PC-3 (cell line): Measurements from ENCODE around the gene RNF8. TPM values are rescaled to one million over a fixed set of nuclear protein-coding genes. Genes with fewer than 3 reads are reported as not detected.
"Not testable (repeated sequence)": the region's sequence is repeated elsewhere in the genome, so short reads cannot be mapped to it uniquely, and the experiment has no call there.

Experiments
- ATAC-seq: fragments of 200-7000 bp; cut with Tn5 transposase; 2 replicates; pipeline ENCODE4 v1.9.1; 2020; ENCODE audit warnings: mild to moderate bottlenecking, moderate library complexity
- BruUV-seq: library from RNA; stranded (reverse); fragments of 400-500 nt; replicated peaks from 2 replicates; lab custom pipeline; 2021; lab: Mats Ljungman, UMichigan
- CTCF ChIA-PET: fragments of 300-600 bp; sonication (Branson Sonifier 250); formaldehyde crosslinking; loops from one replicate; lab custom pipeline; 2022; ENCODE audit warnings: antibody characterized with exemption; lab: Charles Lee
- POLR2A ChIA-PET: fragments of 300-600 bp; sonication (Branson Sonifier 250); formaldehyde crosslinking; loops from one replicate; lab custom pipeline; 2022; ENCODE audit warnings: antibody characterized with exemption; ENCODE audit not compliant: unreplicated experiment; lab: Charles Lee
- DNase-seq: peaks from one replicate; pipeline ENCODE4 v3.0.0-alpha.2; 2015
- H2AFZ ChIP-seq: fragments of 300-600 bp; sonication (generic); 2 replicates; pipeline ENCODE4 v1.6.0; 2016; ENCODE audit warnings: antibody characterized with exemption, low read length
- H3F3A ChIP-seq: fragments of 300-600 bp; sonication (generic); one replicate; pipeline ENCODE4 v1.6.0; 2017; ENCODE audit warnings: antibody characterized with exemption, low read length, control low read depth, mild to moderate bottlenecking; ENCODE audit not compliant: unreplicated experiment
- H3K27ac ChIP-seq: fragments of 300-600 bp; sonication (generic); 2 replicates; pipeline ENCODE4 v1.5.1; 2016; ENCODE audit warnings: mild to moderate bottlenecking, low read length
- H3K27me3 ChIP-seq: fragments of 300-600 bp; sonication (generic); 2 replicates; pipeline ENCODE4 v1.6.1; 2016; ENCODE audit warnings: low read length, mixed read lengths
- H3K36me3 ChIP-seq: fragments of 300-600 bp; sonication (generic); 2 replicates; pipeline ENCODE4 v1.6.1; 2016; ENCODE audit warnings: low read depth, mixed run types, low read length, mixed read lengths
- H3K4me1 ChIP-seq: fragments of 300-600 bp; sonication (generic); 2 replicates; pipeline ENCODE4 v1.5.1; 2016; ENCODE audit warnings: low read length; ENCODE audit not compliant: insufficient read depth
- H3K4me2 ChIP-seq: fragments of 300-600 bp; sonication (generic); 2 replicates; pipeline ENCODE4 v1.6.0; 2016; ENCODE audit warnings: low read length
- H3K4me3 ChIP-seq: fragments of 300-600 bp; sonication (generic); 2 replicates; pipeline ENCODE4 v1.5.1; 2016; ENCODE audit warnings: mild to moderate bottlenecking, low read length, mixed read lengths
- H3K79me2 ChIP-seq: fragments of 300-600 bp; sonication (generic); 2 replicates; pipeline ENCODE4 v1.6.1; 2017; ENCODE audit warnings: low read length, mixed read lengths
- H3K9ac ChIP-seq: fragments of 300-600 bp; sonication (generic); 2 replicates; pipeline ENCODE4 v1.6.0; 2016; ENCODE audit warnings: mild to moderate bottlenecking, low read length
- H3K9me2 ChIP-seq: fragments of 300-600 bp; sonication (generic); replicated peaks from 2 replicates; pipeline ENCODE4 v1.6.1; 2016; ENCODE audit warnings: mixed run types, low read length, mixed read lengths
- H3K9me3 ChIP-seq: fragments of 300-600 bp; sonication (generic); 2 replicates; pipeline ENCODE4 v1.6.1; 2016; ENCODE audit warnings: low read length, mixed read lengths
- H4K20me1 ChIP-seq: fragments of 300-600 bp; sonication (generic); 2 replicates; pipeline ENCODE4 v1.6.1; 2016; ENCODE audit warnings: low read length, mixed read lengths
- CTCF ChIP-seq: fragments of 300-600 bp; sonication (generic); conservative IDR thresholded peaks from 2 replicates; pipeline ENCODE4 v1.5.1; 2017; ENCODE audit warnings: antibody characterized with exemption, low read depth, mild to moderate bottlenecking, low read length
- EZH2 ChIP-seq: fragments of 300-600 bp; sonication (generic); IDR thresholded peaks from one replicate; pipeline ENCODE4 v1.6.1; 2017; ENCODE audit warnings: antibody characterized with exemption, mild to moderate bottlenecking, low read length; ENCODE audit not compliant: unreplicated experiment
- EZH2phosphoT487 ChIP-seq: fragments of 300-600 bp; sonication (generic); IDR thresholded peaks from 2 replicates; pipeline ENCODE4 v1.6.1; 2018; ENCODE audit warnings: mild to moderate bottlenecking, antibody characterized with exemption, low read length, borderline replicate concordance
- intact Hi-C: fragments of 100-400 bp; cut with micrococcal nuclease; formaldehyde crosslinking; loops from 2 replicates; pipeline ENCODE4 v1.9.0; 2023
- total RNA-seq: library from RNA; depleted of rRNA; stranded (reverse); fragments of >200 nt; gene quantifications from 2 replicates; pipeline ENCODE4 v1.2.3, GENCODE V29; 2014

RNF8 gene
- total RNA-seq, 1 experiment from 2014 or later, result 28.1 TPM

- H3K27ac ChIP-seq, result no peak overlapping the region
- no TSS peak for BruUV-seq
- no peaks in the 10 kb centered on the region for H3K9me3 ChIP-seq
- peaks cover 6% of the 10 kb centered on the region; the same call in 1 of the 2 replicates for H3K36me3 ChIP-seq
- ChIA-PET POLR2A (no interaction called here), CTCF (no interaction called here)
- no peak for DNase-seq
- no peaks in the 10 kb centered on the region for H3K4me1 ChIP-seq
- H3K9ac ChIP-seq, result no peak overlapping the region
- TF ChIP-seq EZH2phosphoT487 (no peak), CTCF (no peak), EZH2 (no peak)
- intact Hi-C loops, result no loop called here
- no peak for ATAC-seq
- no peak overlapping the region for H2AFZ ChIP-seq
- H3K4me3 ChIP-seq, result no peak overlapping the region
- H3K4me2 ChIP-seq, result no peak overlapping the region
- H3K27me3 ChIP-seq, result no peaks in the 10 kb centered on the region
- H3K9me2 ChIP-seq, result no peaks in the 10 kb centered on the region
- no peaks in the 10 kb centered on the region for H3F3A ChIP-seq
- H3K79me2 ChIP-seq, result no peaks in the 10 kb centered on the region
- H4K20me1 ChIP-seq, result no peaks in the 10 kb centered on the region
Measured at GRCh38 chr6:37332894-37333293, 20.9 kb upstream of the RNF8 start.

DNA sequence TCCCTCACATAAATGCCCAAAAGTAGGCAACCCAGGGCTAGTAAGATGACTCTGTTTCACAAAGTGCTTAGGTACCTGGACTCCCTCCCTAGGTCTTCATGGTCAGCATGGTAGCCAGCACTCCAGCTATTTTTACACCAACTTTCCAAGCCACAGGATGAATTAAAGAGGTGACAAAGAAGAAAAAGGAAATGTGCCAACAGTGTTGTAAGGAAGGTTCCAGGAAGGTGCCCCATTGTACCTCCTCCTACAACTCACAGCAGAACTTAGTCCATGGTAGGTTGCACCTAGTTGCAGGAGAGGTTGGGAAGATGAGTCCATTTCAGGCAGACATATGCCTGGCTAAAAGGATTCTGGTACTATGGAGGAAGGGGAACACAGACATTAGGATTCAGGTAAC is 19.7 kb upstream of the RNF8 start:
- H3K4me1 ChIP-seq, result no peaks in the 10 kb centered on the region
- ChIA-PET CTCF (no interaction called here), POLR2A (no interaction called here)
- TF ChIP-seq EZH2 (no peak), CTCF (no peak), EZH2phosphoT487 (no peak)
- no peak overlapping the region for H3K27ac ChIP-seq
- H3K79me2 ChIP-seq, result no peaks in the 10 kb centered on the region
- no peak overlapping the region for H3K9ac ChIP-seq
- intact Hi-C loops, result no loop called here
- ATAC-seq, result no peak
- no peaks in the 10 kb centered on the region for H4K20me1 ChIP-seq
- no peak overlapping the region for H3K4me3 ChIP-seq
- no peaks in the 10 kb centered on the region for H3F3A ChIP-seq
- H3K36me3 ChIP-seq, result peaks cover 6% of the 10 kb centered on the region; the same call in 1 of the 2 replicates
- H3K27me3 ChIP-seq, result no peaks in the 10 kb centered on the region
- no TSS peak for BruUV-seq
- H3K9me2 ChIP-seq, result no peaks in the 10 kb centered on the region
- H3K9me3 ChIP-seq, result no peaks in the 10 kb centered on the region
- no peak for DNase-seq
- no peak overlapping the region for H2AFZ ChIP-seq
- H3K4me2 ChIP-seq, result no peak overlapping the region

DNA sequence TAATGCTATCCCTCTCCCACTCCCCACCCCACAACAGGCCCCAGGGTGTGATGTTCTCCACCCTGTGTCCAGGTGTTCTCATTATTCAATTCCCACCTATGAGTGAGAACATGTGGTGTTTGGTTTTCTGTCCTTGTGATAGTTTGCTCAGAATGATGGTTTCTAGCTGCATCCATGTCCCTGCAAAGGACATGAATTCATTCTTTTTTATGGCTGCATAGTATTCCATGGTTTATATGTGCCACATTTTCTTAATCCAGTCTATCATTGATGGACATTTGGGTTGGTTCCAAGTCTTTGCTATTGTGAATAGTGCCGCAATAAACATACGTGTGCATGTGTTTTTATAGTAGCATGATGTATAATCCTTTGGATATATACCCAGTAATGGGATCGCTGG is 15.5 kb upstream of the RNF8 start:
- BruUV-seq, H3K4me2 ChIP-seq, H3K36me3 ChIP-seq, H4K20me1 ChIP-seq, H3K9me2 ChIP-seq, H3K27me3 ChIP-seq, H3K27ac ChIP-seq, H3K4me3 ChIP-seq, H2AFZ ChIP-seq, H3F3A ChIP-seq, H3K79me2 ChIP-seq, H3K9ac ChIP-seq, DNase-seq, ATAC-seq, H3K9me3 ChIP-seq, CTCF ChIA-PET: not testable (repeated sequence)
- POLR2A ChIA-PET, result interaction anchor here (0.6 kb wide), 1 partner anchor 43 kb away, joined by 3 read pairs; no protein-coding TSS in a partner anchor
- intact Hi-C loops, result loop anchor here (2.0 kb wide), 1 partner anchor 14 kb away; no protein-coding TSS in a partner anchor
- H3K4me1 ChIP-seq, result peaks cover 19% of the 10 kb centered on the region
